Testis (tissue), 2 donors: ENCODE data around the gene NR6A1.

ENCODE experiments used
- POLR2A ChIP-seq: fragments of 450-650 bp; IDR thresholded peaks from one replicate; pipeline ENCODE4 v1.6.1; 2017; ENCODE audit warnings: antibody characterized with exemption, mild to moderate bottlenecking, moderate library complexity
- TF ChIP-seq, protein P1 (sequence below), 3 experiments: fragments of 450-650 bp in 2 of 3; fragments of 200-600 bp in 1 of 3; sonication (generic) in 1 of 3; IDR thresholded peaks; one replicate each; pipeline ENCODE4 v1.5.1; 2016 to 2019; ENCODE audit warnings: antibody characterized with exemption in 3 of 3, mild to moderate bottlenecking in 2 of 3, moderate library complexity in 1 of 3

DNA sequence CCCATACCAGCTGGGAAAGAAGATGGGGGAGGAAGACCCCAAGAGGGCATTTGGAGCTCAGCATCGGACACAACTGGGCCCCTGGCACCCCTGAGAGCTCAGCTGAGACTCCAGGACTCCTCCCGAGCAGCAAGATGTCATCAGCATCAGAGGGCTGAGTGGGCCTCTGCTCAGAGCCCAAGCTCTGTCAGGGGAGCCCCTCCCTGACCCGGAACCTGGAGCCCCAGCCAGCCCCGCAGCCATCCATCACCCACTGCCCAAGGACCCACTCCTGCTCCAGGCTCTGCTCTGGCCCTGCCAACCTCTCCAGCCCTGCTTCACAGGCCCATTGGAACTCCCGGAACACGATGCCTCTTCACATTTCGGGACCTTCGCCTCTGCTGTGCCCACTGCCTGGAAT lies 273.7 kb downstream of the NR6A1 start:
- TF ChIP-seq POLR2A: no peak
- TF ChIP-seq, protein P1, sequence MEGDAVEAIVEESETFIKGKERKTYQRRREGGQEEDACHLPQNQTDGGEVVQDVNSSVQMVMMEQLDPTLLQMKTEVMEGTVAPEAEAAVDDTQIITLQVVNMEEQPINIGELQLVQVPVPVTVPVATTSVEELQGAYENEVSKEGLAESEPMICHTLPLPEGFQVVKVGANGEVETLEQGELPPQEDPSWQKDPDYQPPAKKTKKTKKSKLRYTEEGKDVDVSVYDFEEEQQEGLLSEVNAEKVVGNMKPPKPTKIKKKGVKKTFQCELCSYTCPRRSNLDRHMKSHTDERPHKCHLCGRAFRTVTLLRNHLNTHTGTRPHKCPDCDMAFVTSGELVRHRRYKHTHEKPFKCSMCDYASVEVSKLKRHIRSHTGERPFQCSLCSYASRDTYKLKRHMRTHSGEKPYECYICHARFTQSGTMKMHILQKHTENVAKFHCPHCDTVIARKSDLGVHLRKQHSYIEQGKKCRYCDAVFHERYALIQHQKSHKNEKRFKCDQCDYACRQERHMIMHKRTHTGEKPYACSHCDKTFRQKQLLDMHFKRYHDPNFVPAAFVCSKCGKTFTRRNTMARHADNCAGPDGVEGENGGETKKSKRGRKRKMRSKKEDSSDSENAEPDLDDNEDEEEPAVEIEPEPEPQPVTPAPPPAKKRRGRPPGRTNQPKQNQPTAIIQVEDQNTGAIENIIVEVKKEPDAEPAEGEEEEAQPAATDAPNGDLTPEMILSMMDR (IDR thresholded peaks at IDR 0.05): no peak
